Mucosa of rectum (tissue), 2 donors: ENCODE results near the gene STK24.

Experiments
- H3K27ac ChIP-seq, 2 donors: one replicate each; pipeline ENCODE4 v1.7.0; 2013; ENCODE audit warnings: inconsistent platforms in 2 of 2, low read depth in 2 of 2, low read length in 2 of 2
- H3K27me3 ChIP-seq, 2 donors: one replicate each; pipeline ENCODE4 v1.7.0; 2013; ENCODE audit warnings: low read length in 2 of 2; ENCODE audit not compliant: control insufficient read depth in 2 of 2, insufficient read depth in 2 of 2
- H3K36me3 ChIP-seq, 2 donors: one replicate each; pipeline ENCODE4 v1.7.0; 2013; ENCODE audit warnings: low read length in 2 of 2; ENCODE audit not compliant: control insufficient read depth in 2 of 2, insufficient read depth in 2 of 2
- H3K4me1 ChIP-seq, 2 donors: one replicate each; pipeline ENCODE4 v1.7.0; 2013; ENCODE audit warnings: low read length in 2 of 2, mild to moderate bottlenecking in 1 of 2; ENCODE audit not compliant: control insufficient read depth in 2 of 2, insufficient read depth in 2 of 2
- H3K4me3 ChIP-seq, 2 donors: one replicate each; pipeline ENCODE4 v1.7.0; 2013; ENCODE audit warnings: low read length in 2 of 2
- H3K9ac ChIP-seq, 2 donors: one replicate each; pipeline ENCODE4 v1.7.0; 2013; ENCODE audit warnings: low read length in 2 of 2, low read depth in 1 of 2, mild to moderate bottlenecking in 1 of 2
- H3K9me3 ChIP-seq, 2 donors: one replicate each; pipeline ENCODE4 v1.7.0; 2013; ENCODE audit warnings: low read length in 2 of 2; ENCODE audit not compliant: control insufficient read depth in 2 of 2
- donor health status: healthy.
- donor health status: Normal muscosa, but diverticular disease.

STK24 gene

GRCh38 chr13:98535501-98536354 lies 41.2 kb downstream of the STK24 start:
- Histone ChIP-seq H3K9ac (no peak overlapping the region), H3K27ac (no peak overlapping the region), H3K36me3 (peaks cover 0 to 10% of the 10 kb centered on the region in 2 donors), H3K4me3 (no peak overlapping the region), H3K4me1 (peaks cover 13 to 14% of the 10 kb centered on the region in 2 donors), H3K9me3 (no peaks in the 10 kb centered on the region), H3K27me3 (no peaks in the 10 kb centered on the region)

- Histone ChIP-seq H3K4me3 (no peak overlapping the region), H3K4me1 (peaks cover 12 to 13% of the 10 kb centered on the region in 2 donors), H3K27ac (no peak overlapping the region), H3K36me3 (peaks cover 0 to 10% of the 10 kb centered on the region in 2 donors), H3K9me3 (no peaks in the 10 kb centered on the region), H3K9ac (no peak overlapping the region), H3K27me3 (no peaks in the 10 kb centered on the region)
Observed at GRCh38 chr13:98534821-98535220, 42.1 kb downstream of the STK24 start.

GRCh38 chr13:98533912-98534311 lies 43.0 kb downstream of the STK24 start:
- Histone ChIP-seq H3K27me3 (no peaks in the 10 kb centered on the region), H3K27ac (no peak overlapping the region), H3K9me3 (no peaks in the 10 kb centered on the region), H3K36me3 (peaks cover 0 to 10% of the 10 kb centered on the region in 2 donors), H3K4me3 (no peak overlapping the region), H3K9ac (no peak overlapping the region), H3K4me1 (peaks cover 11 to 14% of the 10 kb centered on the region in 2 donors)

- Histone ChIP-seq H3K27ac (no peak overlapping the region), H3K36me3 (peaks cover 0 to 8% of the 10 kb centered on the region in 2 donors), H3K9ac (no peak overlapping the region), H3K4me1 (peaks cover 7 to 11% of the 10 kb centered on the region in 2 donors), H3K9me3 (no peaks in the 10 kb centered on the region), H3K4me3 (no peak overlapping the region), H3K27me3 (no peaks in the 10 kb centered on the region)
Observed at GRCh38 chr13:98532254-98532653, 44.7 kb downstream of the STK24 start.

- Histone ChIP-seq H3K27ac (no peak overlapping the region), H3K27me3 (no peaks in the 10 kb centered on the region), H3K9ac (no peak overlapping the region), H3K4me1 (peaks cover 3 to 4% of the 10 kb centered on the region in 2 donors), H3K36me3 (peaks cover 0 to 5% of the 10 kb centered on the region in 2 donors), H3K4me3 (no peak overlapping the region), H3K9me3 (no peaks in the 10 kb centered on the region)
Observed at GRCh38 chr13:98530217-98530616, 46.7 kb downstream of the STK24 start.

GRCh38 chr13:98529171-98529570 lies 47.7 kb downstream of the STK24 start:
- no peak overlapping the region for H3K9ac ChIP-seq
- H3K36me3 ChIP-seq: peaks cover 0 to 5% of the 10 kb centered on the region in 2 donors
- H3K27me3 ChIP-seq: no peaks in the 10 kb centered on the region
- peaks cover 4 to 13% of the 10 kb centered on the region in 2 donors for H3K4me1 ChIP-seq
- H3K9me3 ChIP-seq: no peaks in the 10 kb centered on the region
- H3K4me3 ChIP-seq: no peak overlapping the region
- no peak overlapping the region for H3K27ac ChIP-seq

- no peak overlapping the region for H3K4me3 ChIP-seq
- peaks cover 4 to 18% of the 10 kb centered on the region in 2 donors for H3K4me1 ChIP-seq
- H3K36me3 ChIP-seq: peaks cover 0 to 1% of the 10 kb centered on the region in 2 donors
- H3K27ac ChIP-seq: no peak overlapping the region
- no peaks in the 10 kb centered on the region for H3K27me3 ChIP-seq
- H3K9me3 ChIP-seq: no peaks in the 10 kb centered on the region
- no peak overlapping the region for H3K9ac ChIP-seq
Observed at GRCh38 chr13:98528663-98529064, 48.2 kb downstream of the STK24 start.

GRCh38 chr13:98527526-98527925 lies 49.4 kb downstream of the STK24 start:
- Histone ChIP-seq H3K9me3 (no peaks in the 10 kb centered on the region), H3K4me3 (no peak overlapping the region), H3K36me3 (no peaks in the 10 kb centered on the region), H3K9ac (no peak overlapping the region), H3K4me1 (peaks cover 8 to 25% of the 10 kb centered on the region in 2 donors), H3K27ac (no peak overlapping the region), H3K27me3 (no peaks in the 10 kb centered on the region)

- H3K4me1 ChIP-seq: peaks cover 9 to 28% of the 10 kb centered on the region in 2 donors
Observed at GRCh38 chr13:98526182-98526512, 50.8 kb downstream of the STK24 start.

GRCh38 chr13:98525456-98526181 lies 51.3 kb downstream of the STK24 start:
- H3K27me3 ChIP-seq: no peaks in the 10 kb centered on the region
- H3K27ac ChIP-seq: no peak overlapping the region
- no peaks in the 10 kb centered on the region for H3K36me3 ChIP-seq
- H3K4me3 ChIP-seq: no peak overlapping the region
- H3K9ac ChIP-seq: no peak overlapping the region
- H3K4me1 ChIP-seq: peaks cover 12 to 28% of the 10 kb centered on the region in 2 donors
- H3K9me3 ChIP-seq: no peaks in the 10 kb centered on the region

More at GRCh38 chr13:98526182-98526512, 50.8 kb downstream of the STK24 start:
- H3K27ac ChIP-seq: no peak overlapping the region
- H3K9ac ChIP-seq: no peak overlapping the region
- no peaks in the 10 kb centered on the region for H3K9me3 ChIP-seq
- no peak overlapping the region for H3K4me3 ChIP-seq
- H3K36me3 ChIP-seq: no peaks in the 10 kb centered on the region
- no peaks in the 10 kb centered on the region for H3K27me3 ChIP-seq
